Activated CD8-positive, alpha-beta memory T cell treated with anti-CD3 and anti-CD28 coated beads, Interleukin-2, amount 50 U/mL, for 1 hour (primary cell): ENCODE results near the gene TTLL6.
"Not testable (repeated sequence)": the region's sequence is repeated elsewhere in the genome, so short reads cannot be mapped to it uniquely, and the experiment has no call there.

Experiments used
- DNase-seq: peaks from one replicate; pipeline ENCODE4 v3.0.0-alpha.2; 2020; ENCODE audit errors: extremely low read depth

The TTLL6 gene

GRCh38 chr17:48815311-48815710, 1.7 kb downstream of the TTLL6 start:
- no peak for DNase-seq

- DNase-seq: peak; percentile 33
Measured at GRCh38 chr17:48814504-48814903, 2.5 kb downstream of the TTLL6 start.

GRCh38 chr17:48812001-48812400, 5.0 kb downstream of the TTLL6 start:
- DNase-seq: no peak

GRCh38 chr17:48809182-48809581, 7.8 kb downstream of the TTLL6 start:
- no peak for DNase-seq

- DNase-seq: peak; percentile 7
Measured at GRCh38 chr17:48804936-48805411, 12.1 kb downstream of the TTLL6 start.

- DNase-seq: no peak
Measured at GRCh38 chr17:48800626-48801217, 16.3 kb downstream of the TTLL6 start.

GRCh38 chr17:48799069-48799723, 17.8 kb downstream of the TTLL6 start:
- no peak for DNase-seq

- not testable (repeated sequence) for DNase-seq
Measured at GRCh38 chr17:48796163-48796522, 20.9 kb downstream of the TTLL6 start.

GRCh38 chr17:48795444-48796162, 21.4 kb downstream of the TTLL6 start:
- DNase-seq: no peak

GRCh38 chr17:48792033-48792798, 24.8 kb downstream of the TTLL6 start:
- DNase-seq: no peak

- DNase-seq: no peak
Measured at GRCh38 chr17:48791128-48792032, 25.6 kb downstream of the TTLL6 start.

GRCh38 chr17:48790607-48791127, 26.4 kb downstream of the TTLL6 start:
- no peak for DNase-seq

- no peak for DNase-seq
Measured at GRCh38 chr17:48787828-48788227, 29.2 kb downstream of the TTLL6 start.

GRCh38 chr17:48779421-48779820, 37.6 kb downstream of the TTLL6 start:
- DNase-seq: no peak

- DNase-seq: no peak
Measured at GRCh38 chr17:48776602-48777001, 40.4 kb downstream of the TTLL6 start.

- DNase-seq: no peak
Measured at GRCh38 chr17:48773245-48773644, 43.8 kb downstream of the TTLL6 start.

GRCh38 chr17:48770954-48771353, 46.1 kb downstream of the TTLL6 start:
- DNase-seq: no peak

- DNase-seq: no peak
Measured at GRCh38 chr17:48769009-48769675, 47.9 kb downstream of the TTLL6 start.

- no peak for DNase-seq
Measured at GRCh38 chr17:48767263-48767774, 49.7 kb downstream of the TTLL6 start.

GRCh38 chr17:48761114-48761513, 55.9 kb downstream of the TTLL6 start:
- no peak for DNase-seq
